ENCODE results near the gene STRN3. TPM values are rescaled to one million over a fixed set of nuclear protein-coding genes. Genes with fewer than 3 reads are reported as not detected.

The STRN3 gene
- total RNA-seq, 1 experiment from 2014 or later, result 52.1 TPM

DNA sequence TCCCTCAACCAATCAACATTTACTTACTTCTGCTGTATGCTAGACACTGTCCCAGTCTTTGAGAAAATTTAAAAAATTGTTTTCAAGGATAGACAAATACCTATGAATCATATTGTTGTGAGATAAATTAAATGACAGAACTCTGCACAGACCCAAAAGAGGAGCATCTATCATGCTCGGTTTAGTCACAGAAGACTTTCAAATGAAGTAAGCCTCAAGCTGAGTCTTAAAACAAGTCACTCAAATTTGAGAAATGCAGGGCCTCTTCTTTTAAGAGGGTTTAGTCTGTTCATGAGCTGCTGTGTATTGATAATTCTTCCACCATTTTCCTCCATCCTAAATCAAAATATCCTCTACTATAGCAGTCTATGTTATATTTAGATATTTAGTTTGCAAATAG, 176.2 kb downstream of the STRN3 start:
- Histone ChIP-seq H2BK15ac (ENCODE audit: low read depth, low read length) (no peak overlapping the region), H4K5ac (ENCODE audit: insufficient read length, low read depth, low read length) (no peak overlapping the region), H3K27me3 (ENCODE audit: insufficient read depth, low read length) (no peaks in the 10 kb centered on the region), H3K9me3 (ENCODE audit: control insufficient read depth, low read depth, low read length) (no peaks in the 10 kb centered on the region), H4K20me1 (ENCODE audit: control insufficient read depth, insufficient read depth, insufficient read length) (no peaks in the 10 kb centered on the region), H3K79me2 (ENCODE audit: insufficient read depth, low read length) (no peaks in the 10 kb centered on the region), H2AK5ac (ENCODE audit: insufficient read length, low read length) (no peak overlapping the region), H3K4ac (ENCODE audit: low read depth, low read length) (no peak overlapping the region), H3K23ac (ENCODE audit: insufficient read length, low read depth, low read length) (no peak overlapping the region), H3K4me1 (ENCODE audit: insufficient read depth, low read length) (no peaks in the 10 kb centered on the region), H3K79me1 (ENCODE audit: insufficient read depth, low read depth, low read length, poor library complexity, severe bottlenecking) (no peaks in the 10 kb centered on the region), H2BK120ac (ENCODE audit: low read depth, low read length, poor library complexity, severe bottlenecking) (no peak overlapping the region), H3K23me2 (ENCODE audit: insufficient read length, low read depth, low read length, poor library complexity, severe bottlenecking) (no peaks in the 10 kb centered on the region), H3K4me2 (ENCODE audit: insufficient read depth, insufficient read length, low read length) (no peak overlapping the region), H2AFZ (ENCODE audit: low read length) (no peak overlapping the region), H3K14ac (ENCODE audit: insufficient read depth, low read length) (no peak overlapping the region), H3T11ph (ENCODE audit: low read length) (no peak overlapping the region), H3K27ac (ENCODE audit: insufficient read length, low read depth, low read length) (no peak overlapping the region), H2BK12ac (ENCODE audit: insufficient read length, low read depth, low read length) (no peak overlapping the region), H3K9ac (ENCODE audit: extremely low read depth, insufficient read length, low read length) (no peak overlapping the region), H3K18ac (ENCODE audit: insufficient read length, low read depth, low read length) (no peak overlapping the region), H2BK5ac (ENCODE audit: insufficient read length, low read length) (no peak overlapping the region), H2BK20ac (ENCODE audit: low read depth, low read length, poor library complexity, severe bottlenecking) (no peak overlapping the region), H4K91ac (ENCODE audit: insufficient read length, low read depth, low read length) (no peak overlapping the region), H3K56ac (ENCODE audit: insufficient read length, low read depth, low read length) (no peak overlapping the region), H4K8ac (replicated peaks; ENCODE audit: insufficient read length, low read depth, low read length) (no peak overlapping the region)
- Mint-ChIP-seq H3K4me3 (no peak overlapping the region), H3K27me3 (ENCODE audit: low read depth) (no peaks in the 10 kb centered on the region; the same call in 1 of the 2 replicates), H3K36me3 (ENCODE audit: insufficient read depth in 1 of 3, low read depth in 3 of 3) (no peaks in the 10 kb centered on the region), H3K4me1 (no peaks in the 10 kb centered on the region), H3K9me3 (no peaks in the 10 kb centered on the region), H3K27ac (no peak overlapping the region)
- no peak for DNase-seq
- WGBS (ENCODE audit: extremely low coverage, insufficient read length, low lambda C conversion rate), result no CpG with 5 or more reads among the region's 1 CpG
- TF ChIP-seq, protein P1, sequence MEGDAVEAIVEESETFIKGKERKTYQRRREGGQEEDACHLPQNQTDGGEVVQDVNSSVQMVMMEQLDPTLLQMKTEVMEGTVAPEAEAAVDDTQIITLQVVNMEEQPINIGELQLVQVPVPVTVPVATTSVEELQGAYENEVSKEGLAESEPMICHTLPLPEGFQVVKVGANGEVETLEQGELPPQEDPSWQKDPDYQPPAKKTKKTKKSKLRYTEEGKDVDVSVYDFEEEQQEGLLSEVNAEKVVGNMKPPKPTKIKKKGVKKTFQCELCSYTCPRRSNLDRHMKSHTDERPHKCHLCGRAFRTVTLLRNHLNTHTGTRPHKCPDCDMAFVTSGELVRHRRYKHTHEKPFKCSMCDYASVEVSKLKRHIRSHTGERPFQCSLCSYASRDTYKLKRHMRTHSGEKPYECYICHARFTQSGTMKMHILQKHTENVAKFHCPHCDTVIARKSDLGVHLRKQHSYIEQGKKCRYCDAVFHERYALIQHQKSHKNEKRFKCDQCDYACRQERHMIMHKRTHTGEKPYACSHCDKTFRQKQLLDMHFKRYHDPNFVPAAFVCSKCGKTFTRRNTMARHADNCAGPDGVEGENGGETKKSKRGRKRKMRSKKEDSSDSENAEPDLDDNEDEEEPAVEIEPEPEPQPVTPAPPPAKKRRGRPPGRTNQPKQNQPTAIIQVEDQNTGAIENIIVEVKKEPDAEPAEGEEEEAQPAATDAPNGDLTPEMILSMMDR (conservative IDR thresholded peaks at IDR 0.05), result no peak

Data from H9 (cell line).